ENCODE data around the gene ABCC9.

The ABCC9 gene

GRCh38 chr12:21759737-21760136, 181.5 kb downstream of the ABCC9 start:
- Histone ChIP-seq H3K27ac (ENCODE audit: insufficient read depth in 1 of 2, low read depth in 1 of 2, low read length in 2 of 2, poor library complexity in 1 of 2, severe bottlenecking in 2 of 2) (no peak overlapping the region), H3K4me3 (ENCODE audit: control insufficient read depth in 1 of 7, extremely low read depth in 1 of 7, insufficient read depth in 4 of 7, low read depth in 2 of 7, low read length in 6 of 7) (no peak overlapping the region), H3K4me1 (ENCODE audit: control extremely low read depth in 1 of 4, control insufficient read depth in 4 of 4, insufficient read depth in 4 of 4, low read length in 3 of 4) (no peaks in the 10 kb centered on the region), H3K27me3 (replicated peaks in 2 of 5; ENCODE audit: control insufficient read depth in 4 of 5, insufficient read depth in 5 of 5, low read length in 4 of 5) (peaks cover 0 to 5% (median 0%) of the 10 kb centered on the region in 5 experiments), H3K9me3 (ENCODE audit: control extremely low read depth in 1 of 5, control insufficient read depth in 4 of 5, insufficient read depth in 2 of 5, low read depth in 1 of 5, low read length in 4 of 5) (no peaks in the 10 kb centered on the region), H3K36me3 (ENCODE audit: control insufficient read depth in 4 of 4, insufficient read depth in 4 of 4, low read length in 3 of 4) (no peaks in the 10 kb centered on the region)
- no peak for DNase-seq
- ChIA-PET CTCF (no interaction called here), POLR2A (no interaction called here)
- WGBS (ENCODE audit: insufficient coverage) = 98% methylated on average over 5 of the region's 5 CpGs

- no peaks in the 10 kb centered on the region for H3K36me3 ChIP-seq (ENCODE audit: control insufficient read depth in 4 of 4, insufficient read depth in 4 of 4, low read length in 3 of 4)
- H3K27ac ChIP-seq (ENCODE audit: insufficient read depth in 1 of 2, low read depth in 1 of 2, low read length in 2 of 2, poor library complexity in 1 of 2, severe bottlenecking in 2 of 2) = no peak overlapping the region
- ChIA-PET CTCF (no interaction called here), POLR2A (no interaction called here)
- H3K4me3 ChIP-seq (ENCODE audit: control insufficient read depth in 1 of 7, extremely low read depth in 1 of 7, insufficient read depth in 4 of 7, low read depth in 2 of 7, low read length in 6 of 7) = no peak overlapping the region
- peaks cover 0 to 6% (median 0%) of the 10 kb centered on the region in 5 experiments for H3K27me3 ChIP-seq (replicated peaks in 2 of 5; ENCODE audit: control insufficient read depth in 4 of 5, insufficient read depth in 5 of 5, low read length in 4 of 5)
- H3K4me1 ChIP-seq (ENCODE audit: control extremely low read depth in 1 of 4, control insufficient read depth in 4 of 4, insufficient read depth in 4 of 4, low read length in 3 of 4) = no peaks in the 10 kb centered on the region
- DNase-seq = no peak
- H3K9me3 ChIP-seq (ENCODE audit: control extremely low read depth in 1 of 5, control insufficient read depth in 4 of 5, insufficient read depth in 2 of 5, low read depth in 1 of 5, low read length in 4 of 5) = no peaks in the 10 kb centered on the region
- 100% methylated on average over 1 of the region's 2 CpGs for WGBS (ENCODE audit: insufficient coverage)
These were observed 183.5 kb downstream of the ABCC9 start for GRCh38 chr12:21757735-21758134.

GRCh38 chr12:21756699-21757098, 184.5 kb downstream of the ABCC9 start:
- CTCF ChIA-PET = no interaction called here

GRCh38 chr12:21751517-21751916, 189.7 kb downstream of the ABCC9 start:
- no peaks in the 10 kb centered on the region for H3K9me3 ChIP-seq (ENCODE audit: control extremely low read depth in 1 of 5, control insufficient read depth in 4 of 5, insufficient read depth in 2 of 5, low read depth in 1 of 5, low read length in 4 of 5)
- POLR2A ChIA-PET = no interaction called here
- H3K4me1 ChIP-seq (ENCODE audit: control extremely low read depth in 1 of 4, control insufficient read depth in 4 of 4, insufficient read depth in 4 of 4, low read length in 3 of 4) = no peaks in the 10 kb centered on the region
- H3K27me3 ChIP-seq (replicated peaks in 2 of 5; ENCODE audit: control insufficient read depth in 4 of 5, insufficient read depth in 5 of 5, low read length in 4 of 5) = peaks cover 0 to 2% (median 0%) of the 10 kb centered on the region in 5 experiments
- no peak overlapping the region for H3K4me3 ChIP-seq (ENCODE audit: control insufficient read depth in 1 of 7, extremely low read depth in 1 of 7, insufficient read depth in 4 of 7, low read depth in 2 of 7, low read length in 6 of 7)
- CTCF ChIA-PET = no interaction called here
- DNase-seq = peak in 1 of 3 donors; percentile 10
- H3K27ac ChIP-seq (ENCODE audit: insufficient read depth in 1 of 2, low read depth in 1 of 2, low read length in 2 of 2, poor library complexity in 1 of 2, severe bottlenecking in 2 of 2) = no peak overlapping the region
- H3K36me3 ChIP-seq (ENCODE audit: control insufficient read depth in 4 of 4, insufficient read depth in 4 of 4, low read length in 3 of 4) = no peaks in the 10 kb centered on the region
- WGBS (ENCODE audit: insufficient coverage) = 40% methylated on average over 1 of the region's 4 CpGs

More at GRCh38 chr12:21756699-21757098, 184.5 kb downstream of the ABCC9 start:
- no peaks in the 10 kb centered on the region for H3K36me3 ChIP-seq (ENCODE audit: control insufficient read depth in 4 of 4, insufficient read depth in 4 of 4, low read length in 3 of 4)
- no peaks in the 10 kb centered on the region for H3K4me1 ChIP-seq (ENCODE audit: control extremely low read depth in 1 of 4, control insufficient read depth in 4 of 4, insufficient read depth in 4 of 4, low read length in 3 of 4)
- no peak for DNase-seq
- WGBS (ENCODE audit: insufficient coverage) = no CpG with 5 or more reads among the region's 4 CpGs
- H3K27ac ChIP-seq (ENCODE audit: insufficient read depth in 1 of 2, low read depth in 1 of 2, low read length in 2 of 2, poor library complexity in 1 of 2, severe bottlenecking in 2 of 2) = no peak overlapping the region
- peaks cover 0 to 6% (median 0%) of the 10 kb centered on the region in 5 experiments for H3K27me3 ChIP-seq (replicated peaks in 2 of 5; ENCODE audit: control insufficient read depth in 4 of 5, insufficient read depth in 5 of 5, low read length in 4 of 5)
- POLR2A ChIA-PET = no interaction called here
- no peaks in the 10 kb centered on the region for H3K9me3 ChIP-seq (ENCODE audit: control extremely low read depth in 1 of 5, control insufficient read depth in 4 of 5, insufficient read depth in 2 of 5, low read depth in 1 of 5, low read length in 4 of 5)
- H3K4me3 ChIP-seq (ENCODE audit: control insufficient read depth in 1 of 7, extremely low read depth in 1 of 7, insufficient read depth in 4 of 7, low read depth in 2 of 7, low read length in 6 of 7) = no peak overlapping the region
